Neutrophil (primary cell): ENCODE results near the gene MYO1F.

Experiments used
- H3K27ac ChIP-seq: fragments of 200-600 bp; sonication (generic); 2 replicates; pipeline ENCODE4 v1.5.1; 2016; ENCODE audit warnings: mild to moderate bottlenecking, moderate library complexity
- H3K27me3 ChIP-seq: fragments of 200-600 bp; sonication (generic); 2 replicates; pipeline ENCODE4 v1.6.0; 2016; ENCODE audit warnings: mild to moderate bottlenecking
- H3K36me3 ChIP-seq: fragments of 200-600 bp; sonication (generic); 2 replicates; pipeline ENCODE4 v1.5.1; 2017
- H3K4me1 ChIP-seq, 2 experiments: fragments of 200-600 bp in 1 of 2; sonication (generic) in 1 of 2; 1 replicate in 1 of 2; 2 replicates in 1 of 2; pipeline versions ENCODE4 v1.5.1 to v1.6.1; 2013 to 2016; ENCODE audit warnings: low read depth in 1 of 2, low read length in 1 of 2, mild to moderate bottlenecking in 1 of 2, moderate library complexity in 1 of 2; ENCODE audit not compliant: control insufficient read depth in 1 of 2, insufficient read depth in 1 of 2
- H3K4me3 ChIP-seq, 2 experiments: fragments of 200-600 bp in 1 of 2; sonication (generic) in 1 of 2; 1 replicate in 1 of 2; 2 replicates in 1 of 2; pipeline ENCODE4 v1.5.1; 2013 to 2016; ENCODE audit warnings: low read depth in 1 of 2, low read length in 1 of 2, mild to moderate bottlenecking in 1 of 2, moderate library complexity in 1 of 2
- H3K9me3 ChIP-seq: fragments of 200-600 bp; sonication (generic); 2 replicates; pipeline ENCODE4 v1.5.1; 2016
- CTCF ChIP-seq: fragments of 200-600 bp; sonication (generic); IDR thresholded peaks from 2 replicates; pipeline ENCODE4 v1.5.1; 2016; ENCODE audit warnings: antibody characterized with exemption

The MYO1F gene

GRCh38 chr19:8607386-8607785 is 30.1 kb upstream of the MYO1F start:
- H3K9me3 ChIP-seq = no peaks in the 10 kb centered on the region
- H3K4me3 ChIP-seq = no peak overlapping the region
- TF ChIP-seq CTCF = no peak
- H3K27me3 ChIP-seq = peaks cover 66% of the 10 kb centered on the region
- H3K36me3 ChIP-seq = no peaks in the 10 kb centered on the region
- no peak overlapping the region for H3K27ac ChIP-seq
- peaks cover 9 to 12% of the 10 kb centered on the region in 2 experiments for H3K4me1 ChIP-seq

- Histone ChIP-seq H3K27ac (no peak overlapping the region), H3K4me1 (peaks cover 9 to 12% of the 10 kb centered on the region in 2 experiments), H3K9me3 (no peaks in the 10 kb centered on the region), H3K4me3 (no peak overlapping the region), H3K36me3 (no peaks in the 10 kb centered on the region), H3K27me3 (peaks cover 48% of the 10 kb centered on the region)
- TF ChIP-seq CTCF = no peak
Measured at GRCh38 chr19:8605514-8605913, 28.3 kb upstream of the MYO1F start.

- Histone ChIP-seq H3K9me3 (no peaks in the 10 kb centered on the region), H3K36me3 (no peaks in the 10 kb centered on the region), H3K4me1 (no peaks in the 10 kb centered on the region), H3K27ac (no peak overlapping the region), H3K27me3 (peaks cover 10% of the 10 kb centered on the region), H3K4me3 (no peak overlapping the region)
- no peak for TF ChIP-seq CTCF
Measured at GRCh38 chr19:8601796-8602195, 24.6 kb upstream of the MYO1F start.

- H3K27me3 ChIP-seq = peaks cover 5% of the 10 kb centered on the region
- H3K4me3 ChIP-seq = no peak overlapping the region
- H3K36me3 ChIP-seq = no peaks in the 10 kb centered on the region
- no peak for TF ChIP-seq CTCF
- no peaks in the 10 kb centered on the region for H3K4me1 ChIP-seq
- no peak overlapping the region for H3K27ac ChIP-seq
- H3K9me3 ChIP-seq = no peaks in the 10 kb centered on the region
Measured at GRCh38 chr19:8600816-8601215, 23.6 kb upstream of the MYO1F start.

GRCh38 chr19:8600064-8600463 is 22.8 kb upstream of the MYO1F start:
- Histone ChIP-seq H3K4me1 (no peaks in the 10 kb centered on the region), H3K27me3 (peaks cover 10% of the 10 kb centered on the region), H3K4me3 (no peak overlapping the region), H3K36me3 (no peaks in the 10 kb centered on the region), H3K9me3 (no peaks in the 10 kb centered on the region), H3K27ac (no peak overlapping the region)
- TF ChIP-seq CTCF = no peak

GRCh38 chr19:8596168-8596567 is 18.9 kb upstream of the MYO1F start:
- no peaks in the 10 kb centered on the region for H3K36me3 ChIP-seq
- peaks cover 8% of the 10 kb centered on the region for H3K9me3 ChIP-seq
- H3K27ac ChIP-seq = no peak overlapping the region
- H3K4me3 ChIP-seq = no peak overlapping the region
- peaks cover 48% of the 10 kb centered on the region for H3K27me3 ChIP-seq
- H3K4me1 ChIP-seq = peaks cover 7 to 14% of the 10 kb centered on the region in 2 experiments
- TF ChIP-seq CTCF = no peak
